Measurements from ENCODE around the gene TNFSF13. TPM values are rescaled to one million over a fixed set of nuclear protein-coding genes. Genes with fewer than 3 reads are reported as not detected.

Gene TNFSF13
- total and polyA plus RNA-seq, 2 of the 4 experiments (the other 2 are of a cell fraction), result 1.3 TPM; not detected in 1

DNA sequence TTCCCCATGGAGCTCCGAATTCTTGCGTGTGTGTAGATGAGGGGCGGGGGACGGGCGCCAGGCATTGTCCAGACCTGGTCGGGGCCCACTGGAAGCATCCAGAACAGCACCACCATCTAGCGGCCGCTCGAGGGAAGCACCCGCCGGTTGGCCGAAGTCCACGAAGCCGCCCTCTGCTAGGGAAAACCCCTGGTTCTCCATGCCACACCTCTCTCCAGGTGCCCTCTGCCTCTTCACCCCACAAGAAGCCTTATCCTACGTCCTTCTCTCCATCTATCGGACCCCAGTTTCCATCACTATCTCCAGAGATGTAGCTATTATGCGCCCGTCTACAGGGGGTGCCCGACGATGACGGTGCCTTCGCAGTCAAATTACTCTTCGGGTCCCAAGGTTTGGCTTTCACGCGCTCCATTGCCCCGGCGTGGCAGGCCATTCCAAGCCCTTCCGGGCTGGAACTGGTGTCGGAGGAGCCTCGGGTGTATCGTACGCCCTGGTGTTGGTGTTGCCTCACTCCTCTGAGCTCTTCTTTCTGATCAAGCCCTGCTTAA lies 2.6 kb downstream of the TNFSF13 start:
- DNase-seq, result peak; percentile 76
- ATAC-seq (ENCODE audit: low read depth), result peak; percentile 72
- Histone ChIP-seq H3K4ac (ENCODE audit: low read depth, low read length) (peak overlapping the region; percentile 31), H4K91ac (ENCODE audit: insufficient read depth, low read depth, low read length) (peak overlapping the region; percentile 54), H3K14ac (replicated peaks; ENCODE audit: low read depth, low read length) (0 out of 2 replicates have a peak overlapping the region, but pooled peaks have one; percentile 31), H2AFZ (replicated peaks; ENCODE audit: low read length, poor library complexity) (peak overlapping the region; percentile 99), H3K4me1 (ENCODE audit: control insufficient read depth, insufficient read depth, low read length) (peaks cover 9% of the 10 kb centered on the region), H3K4me3 (ENCODE audit: insufficient read depth, low read depth, low read length) (peak overlapping the region; percentile 79), H2BK15ac (ENCODE audit: low read depth, low read length) (peak overlapping the region; percentile 51; the same call in 1 of the 3 replicates), H2BK5ac (ENCODE audit: low read depth, low read length, poor library complexity, severe bottlenecking) (no peak overlapping the region), H4K5ac (ENCODE audit: low read depth, low read length) (peak overlapping the region; percentile 18), H3K79me1 (ENCODE audit: low read depth in 1 of 2, low read length in 2 of 2) (peaks cover 24 to 30% of the 10 kb centered on the region in 2 experiments), H3K4me2 (ENCODE audit: low read depth, low read length) (peak overlapping the region; percentile 98), H2AK5ac (ENCODE audit: low read depth, low read length) (peak overlapping the region; percentile 98), H3K27ac (ENCODE audit: insufficient read depth, low read length) (peak overlapping the region; percentile 84), H2BK120ac (ENCODE audit: low read depth, low read length) (no peak overlapping the region), H3K9ac (ENCODE audit: low read depth, low read length) (peak overlapping the region; percentile 74), H4K20me1 (ENCODE audit: insufficient read depth, low read length) (no peaks in the 10 kb centered on the region), H3K23ac (ENCODE audit: low read depth, low read length) (peak overlapping the region; percentile 39; the same call in 1 of the 2 replicates), H2BK20ac (ENCODE audit: low read depth, low read length) (no peak overlapping the region), H3K9me3 (ENCODE audit: control insufficient read depth, insufficient read depth, low read length) (no peaks in the 10 kb centered on the region), H3K9me1 (ENCODE audit: insufficient read depth, low read length) (no peaks in the 10 kb centered on the region), H4K8ac (ENCODE audit: low read depth in 2 of 2, low read length in 2 of 2) (peak overlapping the region; percentile 73 to 91), H3K27me3 (ENCODE audit: control insufficient read depth, insufficient read depth, low read length) (no peaks in the 10 kb centered on the region), H2AK9ac (replicated peaks; ENCODE audit: low read depth, low read length, poor library complexity) (peak overlapping the region; percentile 100), H3K18ac (ENCODE audit: low read depth, low read length) (no peak overlapping the region), H3K56ac (ENCODE audit: extremely low read depth, insufficient read depth, low read length) (peak overlapping the region; percentile 68; the same call in 1 of the 2 replicates), H3K36me3 (ENCODE audit: control insufficient read depth, insufficient read depth, low read length) (peaks cover 20% of the 10 kb centered on the region)
- BruUV-seq (replicated peaks), result no TSS peak
- in situ Hi-C loops (cut with MboI; ENCODE audit: low sequenced_read_pairs) (no loop called here), dilution Hi-C loops (cut with HindIII; ENCODE audit: low sequenced_read_pairs, unreplicated experiment) (no loop called here), intact Hi-C loops (cut with micrococcal nuclease) (loop anchor here (1.0 to 10.0 kb wide), 8 partner anchors 47 to 516 kb away; partner anchors contain the start of genes KCTD11, NEURL4, POLR2A and SLC16A11)
- WGBS, 2 experiments (ENCODE audit: extremely low coverage in 2 of 2, insufficient read length in 1 of 2), result 0% methylated on average over 13 of the region's 32 CpGs; no CpG with 5 or more reads in 1 of the 2 experiments
- CTCF ChIA-PET, result interaction anchor here (0.7 to 2.8 kb wide), 20 partner anchors 8 to 206 kb away, joined by 3 to 24 read pairs (median 4); partner anchors contain the start of genes MPDU1 and TMEM95
- POLR2A ChIA-PET (ENCODE audit: unreplicated experiment), result interaction anchor here (0.9 to 1.1 kb wide), 2 partner anchors 23 to 83 kb away, joined by 3 to 4 read pairs; no protein-coding TSS in a partner anchor
- no peak for TF ChIP-seq RFX5 (IDR thresholded peaks at IDR 0.05; ENCODE audit: low read depth, low read length)
- TF ChIP-seq, protein P1, sequence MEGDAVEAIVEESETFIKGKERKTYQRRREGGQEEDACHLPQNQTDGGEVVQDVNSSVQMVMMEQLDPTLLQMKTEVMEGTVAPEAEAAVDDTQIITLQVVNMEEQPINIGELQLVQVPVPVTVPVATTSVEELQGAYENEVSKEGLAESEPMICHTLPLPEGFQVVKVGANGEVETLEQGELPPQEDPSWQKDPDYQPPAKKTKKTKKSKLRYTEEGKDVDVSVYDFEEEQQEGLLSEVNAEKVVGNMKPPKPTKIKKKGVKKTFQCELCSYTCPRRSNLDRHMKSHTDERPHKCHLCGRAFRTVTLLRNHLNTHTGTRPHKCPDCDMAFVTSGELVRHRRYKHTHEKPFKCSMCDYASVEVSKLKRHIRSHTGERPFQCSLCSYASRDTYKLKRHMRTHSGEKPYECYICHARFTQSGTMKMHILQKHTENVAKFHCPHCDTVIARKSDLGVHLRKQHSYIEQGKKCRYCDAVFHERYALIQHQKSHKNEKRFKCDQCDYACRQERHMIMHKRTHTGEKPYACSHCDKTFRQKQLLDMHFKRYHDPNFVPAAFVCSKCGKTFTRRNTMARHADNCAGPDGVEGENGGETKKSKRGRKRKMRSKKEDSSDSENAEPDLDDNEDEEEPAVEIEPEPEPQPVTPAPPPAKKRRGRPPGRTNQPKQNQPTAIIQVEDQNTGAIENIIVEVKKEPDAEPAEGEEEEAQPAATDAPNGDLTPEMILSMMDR (conservative IDR thresholded peaks at IDR 0.05; ENCODE audit: low read depth, low read length), result peak; percentile 94
- TF ChIP-seq, protein P2, sequence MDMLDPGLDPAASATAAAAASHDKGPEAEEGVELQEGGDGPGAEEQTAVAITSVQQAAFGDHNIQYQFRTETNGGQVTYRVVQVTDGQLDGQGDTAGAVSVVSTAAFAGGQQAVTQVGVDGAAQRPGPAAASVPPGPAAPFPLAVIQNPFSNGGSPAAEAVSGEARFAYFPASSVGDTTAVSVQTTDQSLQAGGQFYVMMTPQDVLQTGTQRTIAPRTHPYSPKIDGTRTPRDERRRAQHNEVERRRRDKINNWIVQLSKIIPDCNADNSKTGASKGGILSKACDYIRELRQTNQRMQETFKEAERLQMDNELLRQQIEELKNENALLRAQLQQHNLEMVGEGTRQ (IDR thresholded peaks at IDR 0.05; ENCODE audit: low read depth, low read length), result no peak
- peak; percentile 58 for TF ChIP-seq SMC3 (IDR thresholded peaks at IDR 0.05; ENCODE audit: low read depth, low read length)
- peak; percentile 18; the same call in 1 of the 2 replicates for TF ChIP-seq BHLHE40 (IDR thresholded peaks at IDR 0.05; ENCODE audit: low read depth, low read length)
- TF ChIP-seq, protein P3, sequence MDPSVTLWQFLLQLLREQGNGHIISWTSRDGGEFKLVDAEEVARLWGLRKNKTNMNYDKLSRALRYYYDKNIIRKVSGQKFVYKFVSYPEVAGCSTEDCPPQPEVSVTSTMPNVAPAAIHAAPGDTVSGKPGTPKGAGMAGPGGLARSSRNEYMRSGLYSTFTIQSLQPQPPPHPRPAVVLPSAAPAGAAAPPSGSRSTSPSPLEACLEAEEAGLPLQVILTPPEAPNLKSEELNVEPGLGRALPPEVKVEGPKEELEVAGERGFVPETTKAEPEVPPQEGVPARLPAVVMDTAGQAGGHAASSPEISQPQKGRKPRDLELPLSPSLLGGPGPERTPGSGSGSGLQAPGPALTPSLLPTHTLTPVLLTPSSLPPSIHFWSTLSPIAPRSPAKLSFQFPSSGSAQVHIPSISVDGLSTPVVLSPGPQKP (IDR thresholded peaks at IDR 0.05; ENCODE audit: borderline replicate concordance, low read depth, low read length), result no peak
- peak; percentile 79; the same call in 1 of the 2 replicates for TF ChIP-seq MXI1 (IDR thresholded peaks at IDR 0.05; ENCODE audit: borderline replicate concordance, low read depth, low read length)
- TF ChIP-seq CEBPB (IDR thresholded peaks at IDR 0.05; ENCODE audit: low read depth, low read length), result no peak
- no peak for TF ChIP-seq NFE2L2 (IDR thresholded peaks at IDR 0.05; ENCODE audit: low read depth, low read length)
- TF ChIP-seq RAD21 (IDR thresholded peaks at IDR 0.05; ENCODE audit: low read length), result peak; percentile 85
- no peak for TF ChIP-seq FOS (IDR thresholded peaks at IDR 0.05; ENCODE audit: low read depth, low read length)
- TF ChIP-seq POLR2A (IDR thresholded peaks at IDR 0.05; ENCODE audit: low read depth, low read length), result no peak
- no peak for TF ChIP-seq CHD1 (IDR thresholded peaks at IDR 0.05; ENCODE audit: low read depth, low read length)
- no peak for TF ChIP-seq MAFK (IDR thresholded peaks at IDR 0.05; ENCODE audit: low read depth, low read length)
- peak; percentile 56; the same call in 1 of the 2 replicates for TF ChIP-seq MAZ (IDR thresholded peaks at IDR 0.05; ENCODE audit: borderline replicate concordance, low read depth, low read length)

All from IMR-90 (cell line).